Endothelial cell (in vitro differentiated cells): Measurements from ENCODE around the gene ZNF275. TPM values are rescaled to one million over a fixed set of nuclear protein-coding genes. Genes with fewer than 3 reads are reported as not detected.

Experiments used
- DNase-seq: peaks from one replicate; pipeline ENCODE4 v3.0.0; 2021; ENCODE audit warnings: low spot score
- H3K27ac Mint-ChIP-seq: one replicate; pipeline ENCODE4 v1.8.0; 2021; ENCODE audit warnings: mixed read lengths, inconsistent platforms; ENCODE audit not compliant: unreplicated experiment
- H3K27me3 Mint-ChIP-seq: one replicate; pipeline ENCODE4 v1.8.0; 2021; ENCODE audit warnings: mild to moderate bottlenecking, moderate library complexity, mixed read lengths, inconsistent platforms; ENCODE audit not compliant: unreplicated experiment
- H3K36me3 Mint-ChIP-seq: one replicate; pipeline ENCODE4 v1.8.0; 2021; ENCODE audit warnings: mild to moderate bottlenecking, low read depth, mixed read lengths, inconsistent platforms; ENCODE audit not compliant: unreplicated experiment
- H3K4me1 Mint-ChIP-seq: one replicate; pipeline ENCODE4 v1.8.0; 2021; ENCODE audit warnings: mild to moderate bottlenecking, mixed read lengths, inconsistent platforms; ENCODE audit not compliant: unreplicated experiment
- H3K4me3 Mint-ChIP-seq: one replicate; pipeline ENCODE4 v1.8.0; 2021; ENCODE audit warnings: mild to moderate bottlenecking, mixed read lengths, inconsistent platforms; ENCODE audit not compliant: unreplicated experiment
- H3K9me3 Mint-ChIP-seq: one replicate; pipeline ENCODE4 v1.8.0; 2021; ENCODE audit warnings: mixed read lengths, inconsistent platforms; ENCODE audit not compliant: unreplicated experiment
- total RNA-seq: library from RNA; stranded (reverse); fragmentation: NEBNext Ultra II Directional; extraction: Animal tissue kit (Norgen Biotek cat#: 25700); gene quantifications from one replicate; pipeline ENCODE4 v1.2.1, GENCODE V29; 2021; ENCODE audit not compliant: unreplicated experiment
- TF ChIP-seq, protein P1 (sequence below): fragments of 200-600 bp; sonication (generic); IDR thresholded peaks from one replicate; pipeline ENCODE4 v1.5.0; 2021; ENCODE audit warnings: antibody characterized with exemption; ENCODE audit not compliant: unreplicated experiment

Gene ZNF275
- total RNA-seq, 1 donor from 2014 or later: 14.4 TPM

DNA sequence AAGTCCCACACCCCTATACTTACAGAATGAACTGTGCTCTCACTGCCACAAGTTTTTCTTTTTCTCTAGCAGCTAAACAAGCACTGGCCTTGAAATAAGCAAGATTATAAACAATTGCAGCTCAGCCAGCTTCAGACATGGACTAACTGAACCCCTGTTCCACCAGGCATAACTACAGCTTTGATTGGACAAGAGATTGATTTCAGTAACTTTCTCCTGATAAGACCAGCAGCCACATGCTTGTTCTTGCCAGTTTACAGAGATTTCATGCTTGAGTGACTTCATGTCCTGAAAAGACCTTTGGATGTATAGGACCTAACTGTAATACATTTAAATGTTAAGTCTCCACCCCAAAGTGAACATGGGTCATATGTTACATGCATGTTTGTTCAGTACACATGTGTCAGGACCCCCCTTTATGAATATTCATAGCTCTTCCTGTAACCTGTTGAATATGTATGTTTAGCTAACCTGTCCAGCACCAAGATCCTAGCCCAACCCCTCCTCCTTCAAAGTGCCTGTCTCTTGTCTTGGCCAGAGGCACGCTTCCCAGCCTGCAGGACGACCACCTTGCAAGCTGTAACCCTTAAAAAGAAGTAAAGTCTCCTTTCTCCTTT lies 27.9 kb downstream of the ZNF275 start:
- Mint-ChIP-seq H3K27ac (no peak overlapping the region), H3K9me3 (no peaks in the 10 kb centered on the region), H3K4me1 (no peaks in the 10 kb centered on the region), H3K4me3 (no peak overlapping the region), H3K27me3 (peaks cover 1% of the 10 kb centered on the region), H3K36me3 (peaks cover 5% of the 10 kb centered on the region)
- TF ChIP-seq, protein P1, sequence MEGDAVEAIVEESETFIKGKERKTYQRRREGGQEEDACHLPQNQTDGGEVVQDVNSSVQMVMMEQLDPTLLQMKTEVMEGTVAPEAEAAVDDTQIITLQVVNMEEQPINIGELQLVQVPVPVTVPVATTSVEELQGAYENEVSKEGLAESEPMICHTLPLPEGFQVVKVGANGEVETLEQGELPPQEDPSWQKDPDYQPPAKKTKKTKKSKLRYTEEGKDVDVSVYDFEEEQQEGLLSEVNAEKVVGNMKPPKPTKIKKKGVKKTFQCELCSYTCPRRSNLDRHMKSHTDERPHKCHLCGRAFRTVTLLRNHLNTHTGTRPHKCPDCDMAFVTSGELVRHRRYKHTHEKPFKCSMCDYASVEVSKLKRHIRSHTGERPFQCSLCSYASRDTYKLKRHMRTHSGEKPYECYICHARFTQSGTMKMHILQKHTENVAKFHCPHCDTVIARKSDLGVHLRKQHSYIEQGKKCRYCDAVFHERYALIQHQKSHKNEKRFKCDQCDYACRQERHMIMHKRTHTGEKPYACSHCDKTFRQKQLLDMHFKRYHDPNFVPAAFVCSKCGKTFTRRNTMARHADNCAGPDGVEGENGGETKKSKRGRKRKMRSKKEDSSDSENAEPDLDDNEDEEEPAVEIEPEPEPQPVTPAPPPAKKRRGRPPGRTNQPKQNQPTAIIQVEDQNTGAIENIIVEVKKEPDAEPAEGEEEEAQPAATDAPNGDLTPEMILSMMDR: no peak
- DNase-seq: no peak

DNA sequence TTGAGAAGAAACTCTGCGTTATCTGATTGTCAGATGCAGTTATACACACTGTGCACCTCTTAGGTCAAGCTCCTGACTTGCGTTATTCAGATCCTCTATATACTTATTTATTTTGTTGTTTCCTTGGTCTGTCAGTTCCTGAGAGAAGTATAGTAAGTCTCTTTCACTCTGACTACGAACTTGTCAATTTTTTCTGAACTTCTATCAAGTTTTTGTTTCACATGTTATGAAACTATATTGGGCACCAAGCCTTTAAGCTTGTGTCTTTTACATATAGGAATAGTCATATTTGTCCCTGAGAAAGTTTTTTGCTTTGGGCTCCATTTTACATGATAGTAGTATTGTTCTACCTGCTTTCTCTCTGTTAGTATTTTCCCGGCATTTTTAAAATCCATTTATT lies 31.7 kb downstream of the ZNF275 start:
- no peak for DNase-seq
- H3K4me1 Mint-ChIP-seq: no peaks in the 10 kb centered on the region
- H3K4me3 Mint-ChIP-seq: no peak overlapping the region
- TF ChIP-seq, protein P1: no peak
- H3K9me3 Mint-ChIP-seq: no peaks in the 10 kb centered on the region
- H3K27ac Mint-ChIP-seq: no peak overlapping the region
- H3K27me3 Mint-ChIP-seq: peaks cover 1% of the 10 kb centered on the region
- no peaks in the 10 kb centered on the region for H3K36me3 Mint-ChIP-seq

DNA sequence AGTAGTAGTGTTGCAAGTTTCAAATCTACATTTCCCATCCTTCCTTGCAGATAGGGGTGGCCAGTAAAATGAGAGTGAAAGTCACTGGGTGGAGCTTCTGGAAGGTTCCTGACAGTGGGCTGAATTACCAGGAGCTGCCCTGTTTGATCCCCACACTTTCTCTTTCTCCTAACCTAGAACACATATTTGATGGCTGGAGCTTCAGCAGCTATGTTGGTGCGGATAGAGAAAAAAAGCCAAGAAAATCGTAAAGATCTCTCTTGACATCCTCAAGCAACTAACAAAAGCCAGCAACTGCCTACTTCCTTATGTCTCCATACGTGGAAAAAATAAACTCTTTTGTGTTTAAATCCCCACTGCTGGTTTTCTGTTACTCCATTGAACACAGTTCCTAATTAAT lies 32.2 kb downstream of the ZNF275 start:
- no peak for DNase-seq
- Mint-ChIP-seq H3K9me3 (no peaks in the 10 kb centered on the region), H3K4me3 (no peak overlapping the region), H3K27ac (no peak overlapping the region), H3K36me3 (no peaks in the 10 kb centered on the region), H3K27me3 (peaks cover 1% of the 10 kb centered on the region), H3K4me1 (no peaks in the 10 kb centered on the region)
- TF ChIP-seq, protein P1: no peak

DNA sequence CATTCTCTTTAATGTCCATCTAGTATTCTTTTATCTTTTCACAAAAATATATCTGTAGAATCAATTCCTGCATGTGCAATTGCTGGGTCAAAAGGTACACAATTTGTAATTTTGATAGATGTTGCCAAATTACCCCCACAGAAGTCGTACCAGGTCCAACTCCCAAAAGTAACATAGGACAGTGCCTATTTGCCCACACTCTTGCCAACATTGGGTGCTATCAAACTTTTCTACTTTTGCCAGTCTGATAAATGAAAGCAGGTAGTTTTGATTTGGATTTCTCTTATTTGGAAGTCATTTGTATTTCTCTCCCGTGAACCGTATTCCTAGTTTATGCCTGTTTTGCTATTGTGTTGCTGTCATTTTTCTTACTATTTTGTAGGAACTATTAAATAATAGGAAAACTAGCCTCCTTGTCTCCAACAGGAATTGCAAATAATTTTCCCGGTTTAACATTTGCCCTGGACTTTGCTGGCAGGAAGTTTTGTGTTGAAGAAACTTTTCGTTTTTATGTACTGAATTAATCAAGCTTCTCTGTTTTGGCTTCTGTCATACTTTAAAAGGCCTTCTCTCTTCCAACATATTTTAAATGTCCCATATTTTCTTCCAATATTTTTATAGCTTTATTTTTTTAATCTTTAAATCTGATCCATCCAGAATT lies 33.1 kb downstream of the ZNF275 start:
- H3K4me1 Mint-ChIP-seq: no peaks in the 10 kb centered on the region
- no peak overlapping the region for H3K27ac Mint-ChIP-seq
- TF ChIP-seq, protein P1: no peak
- DNase-seq: no peak
- no peaks in the 10 kb centered on the region for H3K9me3 Mint-ChIP-seq
- no peak overlapping the region for H3K4me3 Mint-ChIP-seq
- no peaks in the 10 kb centered on the region for H3K36me3 Mint-ChIP-seq
- H3K27me3 Mint-ChIP-seq: peaks cover 1% of the 10 kb centered on the region

DNA sequence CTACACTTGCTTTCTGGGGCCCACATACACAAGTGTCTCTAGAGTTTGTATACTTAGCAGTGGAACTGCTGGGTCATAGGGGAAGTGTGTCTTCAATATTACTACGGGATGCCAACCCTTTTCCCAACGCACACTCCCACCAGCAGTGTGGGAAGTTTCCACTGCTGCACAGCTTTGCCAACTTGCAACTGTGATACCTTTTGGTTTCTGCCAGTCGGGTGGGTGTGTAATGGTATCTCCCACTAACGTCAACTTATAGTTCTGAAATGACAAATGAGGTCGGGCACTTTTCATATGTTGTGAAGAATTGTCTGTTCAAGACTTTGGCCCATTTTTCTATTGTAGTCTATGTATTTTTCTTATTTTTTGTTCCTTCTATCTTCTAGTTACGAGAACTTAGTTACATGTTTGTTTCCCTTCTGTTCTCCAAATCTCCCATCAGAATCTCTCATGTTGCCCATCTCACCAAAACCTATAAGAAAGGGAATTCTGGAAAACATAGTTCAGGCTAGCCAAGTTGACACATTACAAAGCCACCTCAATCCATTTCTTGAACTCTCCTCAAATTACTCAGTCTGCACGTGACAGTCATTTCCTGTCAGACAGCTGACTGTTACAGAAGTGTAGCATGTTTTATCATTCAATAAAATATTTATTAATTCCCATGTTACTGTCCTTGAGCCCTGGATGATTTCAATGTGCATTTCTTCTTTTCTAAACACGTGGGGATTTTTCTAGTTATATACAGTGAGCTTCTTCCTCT lies 36.5 kb downstream of the ZNF275 start:
- H3K9me3 Mint-ChIP-seq: no peaks in the 10 kb centered on the region
- H3K4me3 Mint-ChIP-seq: no peak overlapping the region
- no peaks in the 10 kb centered on the region for H3K4me1 Mint-ChIP-seq
- H3K27ac Mint-ChIP-seq: no peak overlapping the region
- H3K36me3 Mint-ChIP-seq: no peaks in the 10 kb centered on the region
- TF ChIP-seq, protein P1: no peak
- H3K27me3 Mint-ChIP-seq: no peaks in the 10 kb centered on the region
- no peak for DNase-seq
